K562 (cell line): Measurements from ENCODE around the gene PAM. TPM values are rescaled to one million over a fixed set of nuclear protein-coding genes. Genes with fewer than 3 reads are reported as not detected.
A peak's percentile ranks its signal among the peaks of the same experiment; 100 is the strongest.

Experiments
- ATAC-seq: fragments of 200-7000 bp; cut with Tn5 transposase; 3 replicates; pipeline ENCODE4 v1.9.1; 2020; ENCODE audit warnings: moderate library complexity
- BruUV-seq: library from RNA; stranded (reverse); fragments of 400-500 nt; replicated peaks from 2 replicates; lab custom pipeline; 2021; lab: Mats Ljungman, UMichigan
- CTCF ChIA-PET: fragments of 300-600 bp; formaldehyde crosslinking; extraction: SDS; loops from one replicate; lab custom pipeline; 2021; ENCODE audit warnings: low intra/inter-chr PET ratio; lab: Yijun Ruan, JAX
- POLR2A ChIA-PET: fragments of 300-600, 350-650 bp; sonication (Branson Sonifier 250); formaldehyde crosslinking; extraction: SDS; loops from one replicate; lab custom pipeline; 2021; ENCODE audit warnings: antibody characterized with exemption, inconsistent platforms; lab: Yijun Ruan, JAX
- DNase-seq, 4 experiments: peaks; one replicate each; pipeline versions ENCODE4 v3.0.0 to v3.0.0-alpha.2; 2011 to 2018; ENCODE audit warnings: low spot score in 3 of 4, mixed read lengths in 3 of 4; ENCODE audit errors: extremely low read depth in 1 of 4
- FAIRE-seq: peaks from 2 replicates; lab custom pipeline; 2011; peaks lifted over from hg19 to GRCh38; lab: Jason Lieb, UNC
- H2AFZ ChIP-seq: 2 replicates; pipeline ENCODE4 v1.6.0; 2011; ENCODE audit warnings: low read depth, low read length, control low read depth, inconsistent platforms
- H3K27ac ChIP-seq: fragments of 200-600 bp; 3 replicates; pipeline ENCODE4 v1.8.0; 2011; ENCODE audit warnings: low read depth, mild to moderate bottlenecking, control low read depth, inconsistent platforms, low read length, moderate library complexity, mixed read lengths; ENCODE audit errors: extremely low read depth
- H3K27me3 ChIP-seq, 2 experiments: fragments of 300-600 bp in 1 of 2; 2 replicates in 1 of 2; 3 replicates in 1 of 2; pipeline versions ENCODE4 v1.6.0 to v1.8.0; 2011; ENCODE audit warnings: inconsistent platforms in 2 of 2, low read length in 2 of 2, mild to moderate bottlenecking in 1 of 2, mixed read lengths in 1 of 2, moderate library complexity in 1 of 2; ENCODE audit not compliant: control insufficient read depth in 2 of 2, insufficient read depth in 2 of 2
- H3K36me3 ChIP-seq: fragments of 300-600 bp; 3 replicates; pipeline ENCODE4 v1.8.0; 2011; ENCODE audit warnings: mild to moderate bottlenecking, low read length, inconsistent platforms; ENCODE audit not compliant: control insufficient read depth, insufficient read depth
- H3K4me1 ChIP-seq, 2 experiments: fragments of 200-600 bp in 1 of 2; replicated peaks in 1 of 2; 2 replicates in 1 of 2; 3 replicates in 1 of 2; pipeline versions ENCODE4 v1.5.1 to v1.8.0; 2011; ENCODE audit warnings: inconsistent platforms in 2 of 2, low read length in 2 of 2, mild to moderate bottlenecking in 1 of 2, mixed read lengths in 1 of 2, moderate library complexity in 1 of 2; ENCODE audit not compliant: control insufficient read depth in 2 of 2, insufficient read depth in 2 of 2
- H3K4me2 ChIP-seq: 2 replicates; pipeline ENCODE4 v1.6.1; 2011; ENCODE audit warnings: low read length, control low read depth, inconsistent platforms, mixed read lengths; ENCODE audit not compliant: insufficient read depth
- H3K4me3 ChIP-seq: fragments of 200-600 bp; sonication (generic), shearing (Covaris generic); 2 replicates; pipeline ENCODE4 v1.5.1; 2016; ENCODE audit warnings: control low read depth, inconsistent platforms
- H3K79me2 ChIP-seq: fragments of 200-600 bp; 3 replicates; pipeline ENCODE4 v1.8.0; 2011; ENCODE audit warnings: low read length, inconsistent platforms; ENCODE audit not compliant: control insufficient read depth, insufficient read depth
- H3K9ac ChIP-seq, 2 experiments: 2 replicates each; pipeline versions ENCODE4 v1.6.0 to v1.6.1; 2011; ENCODE audit warnings: low read depth in 2 of 2, low read length in 2 of 2, control low read depth in 1 of 2, inconsistent platforms in 1 of 2, mild to moderate bottlenecking in 1 of 2, mixed read lengths in 1 of 2; ENCODE audit not compliant: insufficient read depth in 1 of 2
- H3K9me1 ChIP-seq: one replicate; pipeline ENCODE4 v1.6.0; 2011; ENCODE audit warnings: inconsistent platforms, mild to moderate bottlenecking, low read length, moderate library complexity; ENCODE audit not compliant: control insufficient read depth, insufficient read depth
- H3K9me3 ChIP-seq: replicated peaks from 2 replicates; pipeline ENCODE4 v1.5.1; 2011; ENCODE audit warnings: low read depth, low read length, inconsistent platforms; ENCODE audit not compliant: control insufficient read depth, insufficient read depth
- H4K20me1 ChIP-seq: replicated peaks from 2 replicates; pipeline ENCODE4 v1.6.1; 2011; ENCODE audit warnings: low read length, inconsistent platforms, mixed read lengths; ENCODE audit not compliant: control insufficient read depth, insufficient read depth
- ARID1B ChIP-seq: fragments of 450-650 bp; IDR thresholded peaks from 2 replicates; pipeline ENCODE4 v1.6.1; 2016; ENCODE audit warnings: antibody characterized with exemption, mild to moderate bottlenecking, inconsistent platforms
- ATF7 ChIP-seq: fragments of 450-650 bp; IDR thresholded peaks from 2 replicates; pipeline ENCODE4 v1.7.1; 2014; ENCODE audit warnings: mild to moderate bottlenecking, moderate library complexity
- GTF2A2 ChIP-seq: IDR thresholded peaks from 2 replicates; pipeline ENCODE4 v1.6.1; 2016; ENCODE audit warnings: mild to moderate bottlenecking, missing genetic modification characterization, missing compliant biosample characterization
- HDAC2 ChIP-seq: fragments of 450-650 bp; IDR thresholded peaks from 2 replicates; pipeline ENCODE4 v1.6.1; 2016; ENCODE audit warnings: mild to moderate bottlenecking
- NEUROD1 ChIP-seq: fragments of 150-350 bp; IDR thresholded peaks from 2 replicates; pipeline ENCODE4 v1.6.1; 2014; ENCODE audit warnings: borderline replicate concordance, low read length, low read depth; ENCODE audit not compliant: partially characterized antibody
- PTRF ChIP-seq: fragments of 450-650 bp; IDR thresholded peaks from 2 replicates; pipeline ENCODE4 v1.6.1; 2016; ENCODE audit warnings: mild to moderate bottlenecking, missing genetic modification characterization, missing compliant biosample characterization
- RCOR1 ChIP-seq, 2 experiments: IDR thresholded peaks; 2 replicates each; pipeline ENCODE4 v1.6.1; 2012; ENCODE audit warnings: low read depth in 2 of 2, low read length in 2 of 2, borderline replicate concordance in 1 of 2, improper control_type of control experiment in 1 of 2
- YY1 ChIP-seq, 3 experiments: IDR thresholded peaks; 2 replicates each; pipeline ENCODE4 v1.6.1; 2011; ENCODE audit warnings: low read length in 2 of 3, mild to moderate bottlenecking in 2 of 3, moderate library complexity in 2 of 3, borderline replicate concordance in 1 of 3, control low read depth in 1 of 3, low read depth in 1 of 3; ENCODE audit not compliant: insufficient read depth in 3 of 3, insufficient replicate concordance in 2 of 3, control insufficient read depth in 1 of 3, insufficient read length in 1 of 3; ENCODE audit errors: extremely low read depth in 1 of 3
- ZNF197 ChIP-seq: fragments of 200-800 bp; sonication (Bioruptor generic); IDR thresholded peaks from 2 replicates; pipeline ENCODE4 v1.6.1; 2016; ENCODE audit warnings: low read depth, missing genetic modification characterization, missing compliant biosample characterization
- ZNF445 ChIP-seq: fragments of 250-450 bp; sonication (Bioruptor Pico); IDR thresholded peaks from 2 replicates; pipeline ENCODE4 v1.4.0; 2020; ENCODE audit warnings: low read depth, mild to moderate bottlenecking, moderate library complexity
- ZNF589 ChIP-seq: fragments of 200-800 bp; sonication (Bioruptor generic); IDR thresholded peaks from 2 replicates; pipeline ENCODE4 v1.6.1; 2016; ENCODE audit warnings: low read depth, missing genetic modification characterization, missing compliant biosample characterization
- WGBS: fragments of 100-300 bp; shearing (Covaris generic); methylation state at CpG from one replicate; pipeline ENCODE4 v1.1.6; 2016; ENCODE audit warnings: low coverage, mixed read lengths; ENCODE audit not compliant: insufficient coverage; ENCODE audit errors: missing lambda C conversion rate; 5-methylcytosine and 5-hydroxymethylcytosine counted together
- in situ Hi-C: fragments of 300-500 bp; cut with MboI; formaldehyde crosslinking; loops from 4 replicates; pipeline ENCODE4 v1.15.0; 2018; ENCODE audit warnings: inconsistent platforms, mixed read lengths
- intact Hi-C: fragments of 100-400 bp; cut with micrococcal nuclease; formaldehyde crosslinking; loops from 2 replicates; pipeline ENCODE4 v1.14.2; 2022
- polyA plus RNA-seq, 8 experiments: library from polyadenylated mRNA; depleted of rRNA in 4 of 8; stranded (reverse) in 5 of 8; unstranded in 3 of 8; fragments of >200 nt; fragmentation: Nextera tagmentation in 2 of 8; fragmentation: Illumina TruSeq in 1 of 8; extraction: Ambion mirVana in 2 of 8; extraction: Trizol in 1 of 8; gene quantifications; 2 replicates each; pipeline versions ENCODE4 v1.2.1 to v1.2.3, GENCODE V29; 2011 to 2014; ENCODE audit warnings: inconsistent platforms in 1 of 8, missing spikeins in 1 of 8
- total RNA-seq, 7 experiments: library from RNA; depleted of rRNA in 6 of 7; stranded (reverse); fragments of >200 nt in 6 of 7; fragmentation: Illumina TruSeq in 2 of 7; extraction: Trizol in 2 of 7; gene quantifications; 2 replicates each; pipeline versions ENCODE4 v1.2.1 to v1.2.3, GENCODE V29; 2011 to 2021; ENCODE audit warnings: low replicate concordance in 1 of 7
- TF ChIP-seq, protein P1 (sequence below): fragments of 250-450 bp; sonication (Bioruptor Pico); IDR thresholded peaks from 2 replicates; pipeline ENCODE4 v1.5.0; 2020; ENCODE audit warnings: mild to moderate bottlenecking, borderline replicate concordance
- TF ChIP-seq, protein P2 (sequence below), 2 experiments: fragments of 450-650 bp in 1 of 2; sonication (generic) in 1 of 2; formaldehyde crosslinking in 1 of 2; IDR thresholded peaks in 1 of 2; conservative IDR thresholded peaks in 1 of 2; 2 replicates each; pipeline versions ENCODE4 v1.6.1 to v1.8.1; 2016 to 2023; ENCODE audit warnings: mild to moderate bottlenecking in 2 of 2, moderate library complexity in 2 of 2, inconsistent platforms in 1 of 2, missing genetic modification reagents in 1 of 2

The PAM gene
- total and polyA plus RNA-seq, 9 of the 15 experiments (the other 6 are each of a cell fraction or from before 2014, with no cell fraction given), result 0.39 to 3.1 (median 0.77) TPM

DNA sequence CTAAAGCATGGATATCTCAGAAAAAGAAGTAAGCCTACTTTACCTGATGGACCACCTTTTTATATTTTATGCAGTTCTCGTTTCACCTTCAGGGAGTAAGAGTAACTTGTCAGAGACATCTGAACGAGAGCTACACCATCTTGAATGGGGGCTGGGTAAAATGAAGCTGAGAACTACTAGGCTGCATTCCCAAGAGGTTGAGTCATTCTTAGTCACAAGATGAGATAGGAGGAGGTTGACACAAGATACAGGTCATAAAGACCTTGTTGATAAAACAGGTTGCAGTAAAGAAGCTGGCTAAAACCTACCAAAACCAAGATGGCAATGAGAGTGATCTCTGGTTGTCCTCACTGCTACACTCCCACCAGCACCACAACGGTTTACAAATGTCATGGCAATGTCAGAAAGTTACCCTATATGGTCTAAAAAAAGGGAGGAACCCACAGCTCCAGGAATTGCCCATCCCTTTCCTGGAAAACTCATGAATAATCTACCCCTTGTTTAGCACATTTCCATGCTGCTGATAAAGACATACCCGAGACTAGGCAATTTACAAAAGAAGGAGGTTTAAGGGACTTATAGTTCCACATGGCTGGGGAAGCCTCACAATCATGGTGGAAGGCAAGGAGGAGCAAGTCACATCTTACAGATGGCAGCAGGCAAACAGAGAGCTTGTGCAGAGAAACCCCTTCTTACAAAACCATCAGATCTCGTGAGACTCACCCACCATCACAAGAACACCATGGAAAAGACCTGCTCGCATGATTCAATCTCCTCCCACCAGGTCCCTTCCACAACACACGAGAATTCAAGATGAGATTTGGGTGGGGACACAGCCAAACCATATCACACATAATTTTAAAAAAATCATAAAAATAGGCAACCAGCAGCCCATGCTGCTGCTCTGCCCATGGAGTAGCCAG is 302.4 kb downstream of the PAM start:
- Histone ChIP-seq H3K4me3 (no peak overlapping the region), H2AFZ (peak overlapping the region; percentile 66), H3K27me3 (no peaks in the 10 kb centered on the region), H3K9me3 (0 out of 2 replicates have a peak, but pooled peaks cover 2% of the 10 kb centered on the region), H3K9me1 (no peaks in the 10 kb centered on the region), H3K9ac (no peak overlapping the region), H3K4me2 (peak overlapping the region; percentile 61), H4K20me1 (no peaks in the 10 kb centered on the region), H3K27ac (peak overlapping the region; percentile 58; the same call in 2 of the 3 replicates), H3K79me2 (no peaks in the 10 kb centered on the region), H3K4me1 (peaks cover 0 to 6% of the 10 kb centered on the region in 2 experiments; a peak in 2 of 5 replicates), H3K36me3 (no peaks in the 10 kb centered on the region)
- CTCF ChIA-PET, result no interaction called here
- DNase-seq (peak in 1 of 4 experiments; percentile 66), FAIRE-seq (no peak), ATAC-seq (peak; percentile 83)
- in situ Hi-C loops, result no loop called here
- intact Hi-C loops, result loop anchor here (5.0 kb wide), 1 partner anchor 65 kb away; the partner anchor contains the start of genes GIN1 and PPIP5K2
- BruUV-seq, result TSS peak; percentile 78
- POLR2A ChIA-PET, result interaction anchor here (0.9 kb wide), 1 partner anchor 12 kb away, joined by 3 read pairs; no protein-coding TSS in a partner anchor
- WGBS, result 8% methylated on average over 7 of the region's 7 CpGs
- TF ChIP-seq, protein P1, sequence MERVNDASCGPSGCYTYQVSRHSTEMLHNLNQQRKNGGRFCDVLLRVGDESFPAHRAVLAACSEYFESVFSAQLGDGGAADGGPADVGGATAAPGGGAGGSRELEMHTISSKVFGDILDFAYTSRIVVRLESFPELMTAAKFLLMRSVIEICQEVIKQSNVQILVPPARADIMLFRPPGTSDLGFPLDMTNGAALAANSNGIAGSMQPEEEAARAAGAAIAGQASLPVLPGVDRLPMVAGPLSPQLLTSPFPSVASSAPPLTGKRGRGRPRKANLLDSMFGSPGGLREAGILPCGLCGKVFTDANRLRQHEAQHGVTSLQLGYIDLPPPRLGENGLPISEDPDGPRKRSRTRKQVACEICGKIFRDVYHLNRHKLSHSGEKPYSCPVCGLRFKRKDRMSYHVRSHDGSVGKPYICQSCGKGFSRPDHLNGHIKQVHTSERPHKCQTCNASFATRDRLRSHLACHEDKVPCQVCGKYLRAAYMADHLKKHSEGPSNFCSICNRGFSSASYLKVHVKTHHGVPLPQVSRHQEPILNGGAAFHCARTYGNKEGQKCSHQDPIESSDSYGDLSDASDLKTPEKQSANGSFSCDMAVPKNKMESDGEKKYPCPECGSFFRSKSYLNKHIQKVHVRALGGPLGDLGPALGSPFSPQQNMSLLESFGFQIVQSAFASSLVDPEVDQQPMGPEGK, result peak; percentile 85; the same call in 1 of the 2 replicates
- TF ChIP-seq YY1 (IDR thresholded peaks at IDR 0.05; ENCODE audit: borderline replicate concordance in 1 of 3, control insufficient read depth in 1 of 3, extremely low read depth in 1 of 3, insufficient read depth in 3 of 3, insufficient read length in 1 of 3, insufficient replicate concordance in 2 of 3, low read depth in 1 of 3, low read length in 2 of 3) (peak in 1 of 3 experiments; percentile 39), RCOR1 (IDR thresholded peaks at IDR 0.05; ENCODE audit: borderline replicate concordance in 1 of 2, low read depth in 2 of 2, low read length in 2 of 2) (no peak), ZNF197 (CRISPR knock-in tag) (peak; percentile 96), HDAC2 (no peak), NEUROD1 (no peak), ZNF445 (CRISPR knock-in tag) (peak; percentile 89; the same call in 1 of the 2 replicates), ATF7 (peak; percentile 66), PTRF (tag) (peak; percentile 91), ZNF589 (CRISPR knock-in tag) (peak; percentile 100), GTF2A2 (tag) (peak; percentile 94), ARID1B (peak; percentile 73)
- TF ChIP-seq, protein P2, sequence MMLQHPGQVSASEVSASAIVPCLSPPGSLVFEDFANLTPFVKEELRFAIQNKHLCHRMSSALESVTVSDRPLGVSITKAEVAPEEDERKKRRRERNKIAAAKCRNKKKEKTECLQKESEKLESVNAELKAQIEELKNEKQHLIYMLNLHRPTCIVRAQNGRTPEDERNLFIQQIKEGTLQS (IDR thresholded peaks at IDR 0.05), result peak; percentile 82
- TF ChIP-seq, protein P2 (CRISPR knock-in tag; conservative IDR thresholded peaks at IDR 0.05), result no peak
